PC-3 (cell line): ENCODE results near the gene SLC25A21. TPM values are rescaled to one million over a fixed set of nuclear protein-coding genes. Genes with fewer than 3 reads are reported as not detected.
A peak's percentile ranks its signal among the peaks of the same experiment; 100 is the strongest.

ENCODE experiments used
- ATAC-seq: fragments of 200-7000 bp; cut with Tn5 transposase; 2 replicates; pipeline ENCODE4 v1.9.1; 2020; ENCODE audit warnings: mild to moderate bottlenecking, moderate library complexity
- BruUV-seq: library from RNA; stranded (reverse); fragments of 400-500 nt; replicated peaks from 2 replicates; lab custom pipeline; 2021; lab: Mats Ljungman, UMichigan
- CTCF ChIA-PET: fragments of 300-600 bp; sonication (Branson Sonifier 250); formaldehyde crosslinking; loops from one replicate; lab custom pipeline; 2022; ENCODE audit warnings: antibody characterized with exemption; lab: Charles Lee
- POLR2A ChIA-PET: fragments of 300-600 bp; sonication (Branson Sonifier 250); formaldehyde crosslinking; loops from one replicate; lab custom pipeline; 2022; ENCODE audit warnings: antibody characterized with exemption; ENCODE audit not compliant: unreplicated experiment; lab: Charles Lee
- DNase-seq: peaks from one replicate; pipeline ENCODE4 v3.0.0-alpha.2; 2015
- H2AFZ ChIP-seq: fragments of 300-600 bp; sonication (generic); 2 replicates; pipeline ENCODE4 v1.6.0; 2016; ENCODE audit warnings: antibody characterized with exemption, low read length
- H3F3A ChIP-seq: fragments of 300-600 bp; sonication (generic); one replicate; pipeline ENCODE4 v1.6.0; 2017; ENCODE audit warnings: antibody characterized with exemption, low read length, control low read depth, mild to moderate bottlenecking; ENCODE audit not compliant: unreplicated experiment
- H3K27ac ChIP-seq: fragments of 300-600 bp; sonication (generic); 2 replicates; pipeline ENCODE4 v1.5.1; 2016; ENCODE audit warnings: mild to moderate bottlenecking, low read length
- H3K27me3 ChIP-seq: fragments of 300-600 bp; sonication (generic); 2 replicates; pipeline ENCODE4 v1.6.1; 2016; ENCODE audit warnings: low read length, mixed read lengths
- H3K36me3 ChIP-seq: fragments of 300-600 bp; sonication (generic); 2 replicates; pipeline ENCODE4 v1.6.1; 2016; ENCODE audit warnings: low read depth, mixed run types, low read length, mixed read lengths
- H3K4me1 ChIP-seq: fragments of 300-600 bp; sonication (generic); 2 replicates; pipeline ENCODE4 v1.5.1; 2016; ENCODE audit warnings: low read length; ENCODE audit not compliant: insufficient read depth
- H3K4me2 ChIP-seq: fragments of 300-600 bp; sonication (generic); 2 replicates; pipeline ENCODE4 v1.6.0; 2016; ENCODE audit warnings: low read length
- H3K4me3 ChIP-seq: fragments of 300-600 bp; sonication (generic); 2 replicates; pipeline ENCODE4 v1.5.1; 2016; ENCODE audit warnings: mild to moderate bottlenecking, low read length, mixed read lengths
- H3K79me2 ChIP-seq: fragments of 300-600 bp; sonication (generic); 2 replicates; pipeline ENCODE4 v1.6.1; 2017; ENCODE audit warnings: low read length, mixed read lengths
- H3K9ac ChIP-seq: fragments of 300-600 bp; sonication (generic); 2 replicates; pipeline ENCODE4 v1.6.0; 2016; ENCODE audit warnings: mild to moderate bottlenecking, low read length
- H3K9me2 ChIP-seq: fragments of 300-600 bp; sonication (generic); replicated peaks from 2 replicates; pipeline ENCODE4 v1.6.1; 2016; ENCODE audit warnings: mixed run types, low read length, mixed read lengths
- H3K9me3 ChIP-seq: fragments of 300-600 bp; sonication (generic); 2 replicates; pipeline ENCODE4 v1.6.1; 2016; ENCODE audit warnings: low read length, mixed read lengths
- H4K20me1 ChIP-seq: fragments of 300-600 bp; sonication (generic); 2 replicates; pipeline ENCODE4 v1.6.1; 2016; ENCODE audit warnings: low read length, mixed read lengths
- CTCF ChIP-seq: fragments of 300-600 bp; sonication (generic); conservative IDR thresholded peaks from 2 replicates; pipeline ENCODE4 v1.5.1; 2017; ENCODE audit warnings: antibody characterized with exemption, low read depth, mild to moderate bottlenecking, low read length
- EZH2 ChIP-seq: fragments of 300-600 bp; sonication (generic); IDR thresholded peaks from one replicate; pipeline ENCODE4 v1.6.1; 2017; ENCODE audit warnings: antibody characterized with exemption, mild to moderate bottlenecking, low read length; ENCODE audit not compliant: unreplicated experiment
- EZH2phosphoT487 ChIP-seq: fragments of 300-600 bp; sonication (generic); IDR thresholded peaks from 2 replicates; pipeline ENCODE4 v1.6.1; 2018; ENCODE audit warnings: mild to moderate bottlenecking, antibody characterized with exemption, low read length, borderline replicate concordance
- intact Hi-C: fragments of 100-400 bp; cut with micrococcal nuclease; formaldehyde crosslinking; loops from 2 replicates; pipeline ENCODE4 v1.9.0; 2023
- total RNA-seq: library from RNA; depleted of rRNA; stranded (reverse); fragments of >200 nt; gene quantifications from 2 replicates; pipeline ENCODE4 v1.2.3, GENCODE V29; 2014

Gene SLC25A21
- total RNA-seq, 1 experiment from 2014 or later, result 0.87 TPM

- CTCF ChIA-PET, result no interaction called here
- POLR2A ChIA-PET, result no interaction called here
- DNase-seq (no peak), ATAC-seq (no peak)
- no peaks in the 10 kb centered on the region for H3K9me3 ChIP-seq
- no peak overlapping the region for H3K9ac ChIP-seq
- H3K79me2 ChIP-seq, result no peaks in the 10 kb centered on the region
- no peak overlapping the region for H2AFZ ChIP-seq
- no peaks in the 10 kb centered on the region for H3K36me3 ChIP-seq
- H4K20me1 ChIP-seq, result no peaks in the 10 kb centered on the region
- no peak overlapping the region for H3K27ac ChIP-seq
- no peak overlapping the region for H3K4me2 ChIP-seq
- intact Hi-C loops, result no loop called here
- no peak overlapping the region for H3K4me3 ChIP-seq
- no peaks in the 10 kb centered on the region for H3F3A ChIP-seq
- peaks cover 18% of the 10 kb centered on the region for H3K4me1 ChIP-seq
- H3K27me3 ChIP-seq, result no peaks in the 10 kb centered on the region
- no peaks in the 10 kb centered on the region for H3K9me2 ChIP-seq
- BruUV-seq, result no TSS peak
- no peak for TF ChIP-seq CTCF
- TF ChIP-seq EZH2phosphoT487, result no peak
- TF ChIP-seq EZH2, result no peak
These were observed 315.3 kb downstream of the SLC25A21 start for GRCh38 chr14:36857136-36857535.

DNA sequence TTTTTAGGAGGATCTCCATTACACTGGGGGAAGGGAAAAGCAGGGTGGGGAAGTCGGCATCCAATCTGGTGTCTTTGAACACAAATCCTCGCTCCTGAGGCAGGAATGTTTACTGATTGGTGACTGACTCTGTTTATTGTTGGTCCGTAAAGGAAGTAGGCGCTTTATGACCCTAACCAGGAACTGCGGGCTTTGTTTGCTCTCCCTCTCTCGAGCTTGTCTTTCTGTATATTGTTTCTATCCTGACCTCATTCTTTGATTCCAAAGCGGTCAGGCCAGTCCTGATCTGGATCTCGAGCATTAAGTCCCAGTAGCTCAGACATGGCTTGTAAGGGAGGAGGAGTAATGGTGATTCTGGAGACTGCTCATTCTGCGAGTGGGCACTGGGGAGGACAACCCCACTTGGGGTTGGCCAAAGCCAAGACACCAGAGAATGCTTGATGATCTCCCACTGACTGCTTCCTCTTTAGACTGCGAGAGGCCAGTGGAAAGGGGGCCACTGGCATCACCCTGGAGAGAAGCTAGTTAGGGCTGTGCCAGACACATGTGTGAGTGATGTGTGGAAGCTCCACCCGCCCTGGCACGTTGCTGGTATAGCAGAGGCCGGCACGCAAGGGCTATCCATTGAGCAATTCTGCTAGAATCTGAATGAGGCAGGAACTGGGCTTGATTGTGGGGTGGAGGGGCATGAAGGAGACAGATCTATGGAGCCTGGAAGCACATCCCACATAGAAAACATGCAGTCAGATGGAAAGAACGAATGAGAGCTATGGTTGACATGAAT is 316.1 kb downstream of the SLC25A21 start:
- Histone ChIP-seq H3K4me1 (peaks cover 18% of the 10 kb centered on the region), H3K36me3 (no peaks in the 10 kb centered on the region), H3K27me3 (no peaks in the 10 kb centered on the region), H3K9me2 (no peaks in the 10 kb centered on the region), H2AFZ (peak overlapping the region; percentile 36), H3F3A (no peaks in the 10 kb centered on the region), H3K79me2 (no peaks in the 10 kb centered on the region), H3K9ac (no peak overlapping the region), H3K9me3 (no peaks in the 10 kb centered on the region), H3K27ac (peak overlapping the region; percentile 50), H3K4me2 (peak overlapping the region; percentile 61), H3K4me3 (peak overlapping the region; percentile 15; the same call in 1 of the 2 replicates), H4K20me1 (no peaks in the 10 kb centered on the region)
- POLR2A ChIA-PET, result no interaction called here
- TF ChIP-seq EZH2, result no peak
- TF ChIP-seq CTCF, result no peak
- no peak for TF ChIP-seq EZH2phosphoT487
- intact Hi-C loops, result no loop called here
- no TSS peak for BruUV-seq
- CTCF ChIA-PET, result no interaction called here
- DNase-seq, result peak; percentile 79
- peak; percentile 79 for ATAC-seq

DNA sequence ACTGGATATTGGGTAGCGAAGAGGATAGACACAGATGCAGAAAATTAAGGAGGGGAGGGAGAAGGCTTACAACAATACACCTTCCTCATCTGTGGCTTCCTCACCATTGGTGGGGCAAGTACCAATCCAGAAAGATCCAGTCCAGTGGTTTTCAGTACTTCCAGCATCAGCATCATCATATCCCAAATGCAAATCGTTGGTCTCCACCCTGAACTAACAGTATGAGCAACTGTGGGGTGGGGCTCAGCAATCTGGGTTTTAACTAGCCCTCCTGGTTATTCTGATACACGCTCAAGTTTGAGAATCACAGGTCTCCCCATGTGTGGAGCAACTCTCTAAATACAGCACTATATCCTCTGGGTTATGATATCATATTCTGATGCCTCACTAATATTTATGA is 317.0 kb downstream of the SLC25A21 start:
- no TSS peak for BruUV-seq
- intact Hi-C loops, result no loop called here

More for the DNA sequence above, 317.0 kb downstream of the SLC25A21 start:
- no peak overlapping the region for H3K9ac ChIP-seq
- H3K9me2 ChIP-seq, result no peaks in the 10 kb centered on the region
- H3F3A ChIP-seq, result no peaks in the 10 kb centered on the region
- no peak overlapping the region for H3K4me3 ChIP-seq
- H4K20me1 ChIP-seq, result no peaks in the 10 kb centered on the region
- CTCF ChIA-PET, result no interaction called here
- TF ChIP-seq CTCF, result no peak
- no peak for TF ChIP-seq EZH2phosphoT487
- TF ChIP-seq EZH2, result no peak
- H3K27me3 ChIP-seq, result no peaks in the 10 kb centered on the region
- no peaks in the 10 kb centered on the region for H3K9me3 ChIP-seq
- no peaks in the 10 kb centered on the region for H3K36me3 ChIP-seq
- H3K4me1 ChIP-seq, result peaks cover 18% of the 10 kb centered on the region
- ATAC-seq (no peak; the same call in 1 of the 2 replicates), DNase-seq (peak; percentile 6)
- POLR2A ChIA-PET, result no interaction called here
- H2AFZ ChIP-seq, result no peak overlapping the region
- no peaks in the 10 kb centered on the region for H3K79me2 ChIP-seq
- H3K27ac ChIP-seq, result peak overlapping the region; percentile 21; the same call in 1 of the 2 replicates
- H3K4me2 ChIP-seq, result peak overlapping the region; percentile 61; the same call in 1 of the 2 replicates
